Stimulated activated memory B cell treated with anti-CD40 and anti-IgM and Interleukin-4, amounts not matched to agents 10 μg/mL and 1 μg/mL and 100 μg/mL, for 72 hours (primary cell): ENCODE data around the gene PPM1E.
A peak's percentile ranks its signal among the peaks of the same experiment; 100 is the strongest.

Experiments
- ATAC-seq: fragments of 150-1000 bp; cut with Tn5 transposase; 2 replicates; pipeline ENCODE4 v1.10.0; 2021
- H3K27ac Mint-ChIP-seq: one replicate; pipeline ENCODE4 v1.8.0; 2022; ENCODE audit warnings: mild to moderate bottlenecking, mixed read lengths
- H3K27me3 Mint-ChIP-seq: one replicate; pipeline ENCODE4 v1.8.0; 2022; ENCODE audit warnings: mixed read lengths
- H3K36me3 Mint-ChIP-seq: one replicate; pipeline ENCODE4 v1.8.0; 2022; ENCODE audit warnings: mixed read lengths
- H3K4me1 Mint-ChIP-seq: one replicate; pipeline ENCODE4 v1.8.0; 2022; ENCODE audit warnings: mixed read lengths
- H3K4me3 Mint-ChIP-seq: one replicate; pipeline ENCODE4 v1.8.0; 2022; ENCODE audit warnings: mild to moderate bottlenecking, moderate library complexity, mixed read lengths
- H3K9me3 Mint-ChIP-seq: one replicate; pipeline ENCODE4 v1.8.0; 2022; ENCODE audit warnings: mixed read lengths

The PPM1E gene

GRCh38 chr17:58970609-58971450 is 215.2 kb downstream of the PPM1E start:
- Mint-ChIP-seq H3K9me3 (no peaks in the 10 kb centered on the region), H3K27ac (no peak overlapping the region), H3K4me1 (peaks cover 11% of the 10 kb centered on the region), H3K4me3 (no peak overlapping the region), H3K27me3 (no peaks in the 10 kb centered on the region), H3K36me3 (no peaks in the 10 kb centered on the region)
- no peak for ATAC-seq

DNA sequence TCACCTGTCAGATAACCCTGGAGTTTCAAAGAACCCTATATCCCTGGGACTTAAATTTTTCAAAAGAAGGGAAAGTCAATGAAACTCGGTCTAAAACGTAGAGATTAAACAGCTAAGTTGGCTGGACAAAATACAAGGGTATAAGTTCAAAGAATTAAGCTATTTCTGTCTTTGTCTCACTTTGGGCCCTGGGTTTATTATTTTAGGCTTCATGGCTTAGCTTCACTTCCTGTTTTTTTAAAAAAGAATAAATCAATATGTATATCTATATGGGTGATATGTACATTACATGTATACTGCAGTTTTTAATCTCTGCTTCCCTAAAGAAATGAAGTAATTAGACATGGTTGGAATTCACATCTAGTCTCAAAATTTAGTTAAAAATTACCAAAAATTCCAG is 218.7 kb downstream of the PPM1E start:
- H3K4me3 Mint-ChIP-seq, result no peak overlapping the region
- H3K9me3 Mint-ChIP-seq, result no peaks in the 10 kb centered on the region

DNA sequence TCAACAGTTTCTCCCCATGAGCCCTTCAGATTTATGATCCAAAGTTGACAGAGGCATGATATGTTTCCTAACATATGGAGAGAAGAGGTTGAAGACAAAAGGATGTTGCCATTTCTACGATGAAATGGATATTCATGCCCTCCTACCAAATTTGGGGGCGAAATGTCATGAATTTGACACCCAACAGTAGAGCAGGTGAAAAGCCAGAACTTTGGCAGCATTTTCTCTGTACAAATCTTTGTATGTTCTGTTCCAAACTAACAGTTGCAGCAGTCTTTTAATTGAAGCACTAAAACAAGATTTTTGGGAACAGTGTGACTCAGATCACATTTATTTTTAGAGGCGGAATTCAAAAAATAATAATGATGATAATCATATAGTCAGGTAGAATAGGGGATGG is 220.9 kb downstream of the PPM1E start:
- H3K4me3 Mint-ChIP-seq, result no peak overlapping the region

More for the DNA sequence above, 218.7 kb downstream of the PPM1E start:
- Mint-ChIP-seq H3K4me1 (peaks cover 11% of the 10 kb centered on the region), H3K27ac (no peak overlapping the region), H3K36me3 (no peaks in the 10 kb centered on the region), H3K27me3 (no peaks in the 10 kb centered on the region)
- no peak for ATAC-seq

DNA sequence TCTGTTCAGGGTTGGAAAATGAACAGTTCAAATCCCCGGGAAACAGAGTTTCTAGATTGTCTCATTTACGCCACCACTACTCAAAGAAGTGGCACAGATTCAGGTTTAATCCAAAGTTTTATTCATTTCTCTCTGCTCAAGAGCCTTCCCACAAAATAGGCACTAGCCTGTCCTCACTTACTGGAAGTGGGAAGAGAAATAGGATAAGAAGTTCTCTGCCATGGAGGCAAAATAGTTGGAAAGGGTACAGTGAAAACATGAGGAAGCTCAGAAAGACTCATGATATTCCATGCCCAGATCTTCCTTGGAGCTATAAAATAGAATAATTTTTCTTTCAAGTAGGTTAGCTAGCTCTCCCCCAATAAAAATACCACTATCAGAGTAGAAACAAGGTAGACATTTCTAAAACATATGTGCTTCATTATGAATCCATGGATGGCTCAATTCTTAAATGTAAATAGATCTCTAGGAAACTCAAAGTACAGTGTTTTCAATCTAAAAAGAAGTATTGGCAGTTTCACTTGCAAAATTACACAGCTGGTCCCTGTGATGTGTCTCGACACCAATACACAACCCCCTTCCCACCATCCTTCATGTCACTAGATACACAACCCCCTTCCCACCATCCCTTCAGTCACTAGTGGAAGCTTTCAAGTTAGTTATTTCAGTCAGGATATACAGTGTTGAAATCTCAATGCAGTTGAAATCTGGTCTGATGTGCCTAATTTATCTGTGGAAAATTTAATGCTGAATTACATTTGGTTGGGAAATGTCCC is 225.2 kb downstream of the PPM1E start:
- Mint-ChIP-seq H3K4me1 (no peaks in the 10 kb centered on the region), H3K4me3 (no peak overlapping the region), H3K27me3 (no peaks in the 10 kb centered on the region), H3K36me3 (no peaks in the 10 kb centered on the region), H3K27ac (no peak overlapping the region), H3K9me3 (no peaks in the 10 kb centered on the region)
- ATAC-seq, result no peak

More for the DNA sequence above, 220.9 kb downstream of the PPM1E start:
- H3K27me3 Mint-ChIP-seq, result no peaks in the 10 kb centered on the region
- H3K9me3 Mint-ChIP-seq, result no peaks in the 10 kb centered on the region
- H3K27ac Mint-ChIP-seq, result no peak overlapping the region
- peaks cover 11% of the 10 kb centered on the region for H3K4me1 Mint-ChIP-seq
- no peak for ATAC-seq
- H3K36me3 Mint-ChIP-seq, result no peaks in the 10 kb centered on the region

DNA sequence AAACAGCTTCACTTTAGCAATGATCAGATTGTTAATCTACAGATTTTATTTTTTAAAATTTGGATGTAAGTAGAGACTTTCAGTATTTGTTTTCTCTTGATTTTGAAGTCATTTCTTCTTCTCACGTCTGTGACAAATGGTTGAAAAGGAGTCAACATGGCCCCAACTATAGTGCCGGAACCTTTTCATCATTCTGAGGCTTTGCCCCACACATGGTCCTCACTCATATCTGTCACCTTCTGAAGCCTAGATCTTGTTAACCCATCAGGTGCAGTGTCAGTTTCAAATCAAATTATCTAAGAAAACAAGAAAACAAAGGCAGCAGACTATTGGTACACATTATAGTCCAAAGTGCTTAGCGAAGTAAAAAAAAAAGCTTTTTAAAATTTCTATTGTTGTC is 227.0 kb downstream of the PPM1E start:
- no peak for ATAC-seq
- peaks cover 6% of the 10 kb centered on the region for H3K36me3 Mint-ChIP-seq
- no peaks in the 10 kb centered on the region for H3K27me3 Mint-ChIP-seq
- H3K4me3 Mint-ChIP-seq, result no peak overlapping the region
- no peaks in the 10 kb centered on the region for H3K4me1 Mint-ChIP-seq
- H3K27ac Mint-ChIP-seq, result no peak overlapping the region
- H3K9me3 Mint-ChIP-seq, result no peaks in the 10 kb centered on the region

GRCh38 chr17:58985367-58985766 is 229.7 kb downstream of the PPM1E start:
- no peak overlapping the region for H3K4me3 Mint-ChIP-seq
- ATAC-seq, result no peak
- H3K9me3 Mint-ChIP-seq, result no peaks in the 10 kb centered on the region
- H3K27ac Mint-ChIP-seq, result no peak overlapping the region
- no peaks in the 10 kb centered on the region for H3K27me3 Mint-ChIP-seq
- H3K36me3 Mint-ChIP-seq, result peaks cover 21% of the 10 kb centered on the region
- no peaks in the 10 kb centered on the region for H3K4me1 Mint-ChIP-seq

- peaks cover 21% of the 10 kb centered on the region for H3K36me3 Mint-ChIP-seq
- no peaks in the 10 kb centered on the region for H3K27me3 Mint-ChIP-seq
- no peaks in the 10 kb centered on the region for H3K4me1 Mint-ChIP-seq
- no peak overlapping the region for H3K4me3 Mint-ChIP-seq
- H3K9me3 Mint-ChIP-seq, result no peaks in the 10 kb centered on the region
- no peak overlapping the region for H3K27ac Mint-ChIP-seq
- ATAC-seq, result no peak
Measured at GRCh38 chr17:58985971-58986370, 230.3 kb downstream of the PPM1E start.

GRCh38 chr17:58989629-58990028 is 234.0 kb downstream of the PPM1E start:
- Mint-ChIP-seq H3K36me3 (peaks cover 30% of the 10 kb centered on the region), H3K27ac (no peak overlapping the region), H3K9me3 (no peaks in the 10 kb centered on the region), H3K4me1 (peaks cover 7% of the 10 kb centered on the region), H3K27me3 (no peaks in the 10 kb centered on the region), H3K4me3 (no peak overlapping the region)
- ATAC-seq, result no peak

DNA sequence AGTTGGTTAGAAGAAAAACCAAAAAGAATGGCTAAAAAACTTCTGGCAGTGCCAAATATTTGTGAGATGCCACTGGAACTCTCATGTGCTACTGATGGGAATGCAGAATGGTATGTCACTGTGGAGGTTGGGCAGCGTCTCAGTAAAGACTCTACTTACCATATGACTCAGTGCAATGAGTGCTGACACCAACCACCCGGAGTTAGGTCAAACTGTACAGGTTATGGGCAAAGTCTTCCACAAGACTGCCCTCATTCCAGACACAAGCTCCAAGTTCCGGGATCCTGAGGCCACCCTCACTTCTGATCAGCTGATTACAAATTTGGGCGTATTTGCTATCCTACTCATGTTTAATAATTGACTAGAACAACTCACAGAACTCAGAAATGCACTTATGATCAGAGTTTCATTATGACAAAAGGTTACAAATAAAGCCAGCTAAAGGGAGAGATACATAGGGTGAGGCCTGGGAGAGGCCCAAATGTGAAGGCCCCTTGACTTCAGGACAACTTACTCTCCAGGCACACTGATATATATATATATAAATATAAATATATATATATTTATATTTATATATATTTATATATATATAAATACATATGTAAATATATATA is 236.2 kb downstream of the PPM1E start:
- Mint-ChIP-seq H3K4me1 (peaks cover 7% of the 10 kb centered on the region), H3K27ac (no peak overlapping the region)
- ATAC-seq, result peak; percentile 51

GRCh38 chr17:58993311-58993710 is 237.7 kb downstream of the PPM1E start:
- H3K4me3 Mint-ChIP-seq, result no peak overlapping the region
- no peaks in the 10 kb centered on the region for H3K9me3 Mint-ChIP-seq
- no peak for ATAC-seq
- H3K36me3 Mint-ChIP-seq, result peaks cover 36% of the 10 kb centered on the region
- H3K27me3 Mint-ChIP-seq, result no peaks in the 10 kb centered on the region
- H3K4me1 Mint-ChIP-seq, result peaks cover 7% of the 10 kb centered on the region
- H3K27ac Mint-ChIP-seq, result peak overlapping the region; percentile 19

More for the DNA sequence above, 236.2 kb downstream of the PPM1E start:
- Mint-ChIP-seq H3K9me3 (no peaks in the 10 kb centered on the region), H3K27me3 (no peaks in the 10 kb centered on the region), H3K4me3 (no peak overlapping the region), H3K36me3 (peaks cover 34% of the 10 kb centered on the region)

DNA sequence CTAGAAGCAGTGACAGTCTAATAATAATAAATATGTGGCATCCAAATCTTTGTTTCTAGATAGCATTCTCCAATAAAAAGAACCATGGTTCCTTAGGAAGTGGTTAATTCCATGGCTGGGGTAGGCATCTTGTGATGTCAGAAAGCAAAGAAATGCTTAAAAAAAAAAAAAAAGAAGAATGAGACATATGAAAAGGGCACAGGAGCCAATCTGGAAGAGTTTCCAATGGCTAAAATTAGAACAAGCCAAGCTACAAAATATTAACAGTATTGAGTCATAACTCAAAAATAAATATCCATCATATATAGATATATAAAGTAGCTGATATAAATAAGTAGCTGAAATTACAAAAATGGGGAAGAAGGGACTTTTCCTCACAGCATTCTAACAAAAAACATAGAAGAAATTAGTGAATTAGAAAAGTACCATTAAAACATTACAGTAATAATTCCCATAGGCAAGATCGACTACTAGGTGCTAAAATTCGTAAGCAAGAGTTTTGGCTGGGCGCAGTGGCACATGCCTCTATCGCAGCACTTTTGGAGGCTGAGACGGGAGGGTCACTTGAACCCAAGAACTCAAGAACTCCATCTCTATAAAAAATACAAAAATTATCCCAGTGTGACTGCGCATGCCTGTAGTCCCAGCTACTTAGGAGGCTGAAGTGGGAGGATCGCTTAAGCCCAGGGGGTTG is 239.7 kb downstream of the PPM1E start:
- Mint-ChIP-seq H3K9me3 (no peaks in the 10 kb centered on the region), H3K36me3 (peaks cover 41% of the 10 kb centered on the region), H3K27ac (no peak overlapping the region), H3K4me1 (peaks cover 10% of the 10 kb centered on the region), H3K27me3 (no peaks in the 10 kb centered on the region), H3K4me3 (no peak overlapping the region)
- no peak for ATAC-seq

GRCh38 chr17:58996968-58997367 is 241.3 kb downstream of the PPM1E start:
- H3K27me3 Mint-ChIP-seq, result no peaks in the 10 kb centered on the region
- no peak overlapping the region for H3K4me3 Mint-ChIP-seq
- no peaks in the 10 kb centered on the region for H3K9me3 Mint-ChIP-seq
- no peak for ATAC-seq
- H3K36me3 Mint-ChIP-seq, result peaks cover 41% of the 10 kb centered on the region
- H3K27ac Mint-ChIP-seq, result peak overlapping the region; percentile 92
- peaks cover 26% of the 10 kb centered on the region for H3K4me1 Mint-ChIP-seq

- no peak for ATAC-seq
Measured at GRCh38 chr17:58997756-58998553, 242.3 kb downstream of the PPM1E start.

DNA sequence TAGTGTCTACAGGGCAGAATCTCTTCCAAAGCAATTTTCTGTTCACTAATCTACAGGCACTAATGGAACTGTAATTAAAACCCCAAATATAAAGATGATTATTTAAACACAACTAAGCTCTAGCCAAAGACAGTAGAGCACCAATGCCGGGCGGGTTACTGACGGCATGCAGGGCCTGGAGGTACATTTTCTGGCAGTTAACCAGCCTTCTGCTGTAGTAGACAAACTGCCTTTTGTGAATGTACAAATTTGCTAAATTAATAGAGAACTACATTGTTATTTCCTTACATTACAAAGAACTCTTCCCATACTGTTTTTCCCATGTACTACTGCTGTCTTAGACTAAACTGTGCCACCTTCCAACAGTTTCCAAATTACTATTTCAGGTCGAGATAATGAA is 243.2 kb downstream of the PPM1E start:
- Mint-ChIP-seq H3K4me1 (peaks cover 21% of the 10 kb centered on the region), H3K9me3 (no peaks in the 10 kb centered on the region), H3K27ac (peak overlapping the region; percentile 92), H3K36me3 (peaks cover 32% of the 10 kb centered on the region), H3K4me3 (no peak overlapping the region), H3K27me3 (no peaks in the 10 kb centered on the region)
- ATAC-seq, result no peak

More at GRCh38 chr17:58997756-58998553, 242.3 kb downstream of the PPM1E start:
- no peak overlapping the region for H3K4me3 Mint-ChIP-seq
- peak overlapping the region; percentile 92 for H3K27ac Mint-ChIP-seq
- H3K9me3 Mint-ChIP-seq, result no peaks in the 10 kb centered on the region
- peaks cover 28% of the 10 kb centered on the region for H3K4me1 Mint-ChIP-seq
- H3K36me3 Mint-ChIP-seq, result peaks cover 39% of the 10 kb centered on the region
- H3K27me3 Mint-ChIP-seq, result no peaks in the 10 kb centered on the region
